Skeletal muscle satellite cell (primary cell): ENCODE results near the gene SNRPA. TPM values are rescaled to one million over a fixed set of nuclear protein-coding genes. Genes with fewer than 3 reads are reported as not detected.

Experiments used
- H3K27me3 ChIP-seq: 2 replicates; pipeline ENCODE4 v1.7.0; 2013; ENCODE audit warnings: low read length; ENCODE audit not compliant: control insufficient read depth, insufficient read depth
- H3K36me3 ChIP-seq: 2 replicates; pipeline ENCODE4 v1.7.0; 2013; ENCODE audit warnings: mild to moderate bottlenecking, control low read depth, low read length; ENCODE audit not compliant: insufficient read depth
- H3K4me1 ChIP-seq: 2 replicates; pipeline ENCODE4 v1.7.0; 2013; ENCODE audit warnings: low read length; ENCODE audit not compliant: control insufficient read depth, insufficient read depth
- H3K4me2 ChIP-seq: 2 replicates; pipeline ENCODE4 v1.7.0; 2013; ENCODE audit warnings: mild to moderate bottlenecking, low read length
- H3K4me3 ChIP-seq: 2 replicates; pipeline ENCODE4 v1.7.0; 2013; ENCODE audit warnings: low read length
- H3K9ac ChIP-seq: 2 replicates; pipeline ENCODE4 v1.7.0; 2013; ENCODE audit warnings: mild to moderate bottlenecking, low read depth, low read length, moderate library complexity
- H3K9me3 ChIP-seq: replicated peaks from 2 replicates; pipeline ENCODE4 v1.7.0; 2013; ENCODE audit warnings: mild to moderate bottlenecking, control low read depth, low read length
- total RNA-seq: library from RNA; depleted of rRNA; stranded (reverse); fragments of >200 nt; gene quantifications from 2 replicates; pipeline ENCODE4 v1.2.3, GENCODE V29; 2012; rRNA removed

The SNRPA gene
- total RNA-seq: 35.7 and 46.7 TPM in 2 replicates

DNA sequence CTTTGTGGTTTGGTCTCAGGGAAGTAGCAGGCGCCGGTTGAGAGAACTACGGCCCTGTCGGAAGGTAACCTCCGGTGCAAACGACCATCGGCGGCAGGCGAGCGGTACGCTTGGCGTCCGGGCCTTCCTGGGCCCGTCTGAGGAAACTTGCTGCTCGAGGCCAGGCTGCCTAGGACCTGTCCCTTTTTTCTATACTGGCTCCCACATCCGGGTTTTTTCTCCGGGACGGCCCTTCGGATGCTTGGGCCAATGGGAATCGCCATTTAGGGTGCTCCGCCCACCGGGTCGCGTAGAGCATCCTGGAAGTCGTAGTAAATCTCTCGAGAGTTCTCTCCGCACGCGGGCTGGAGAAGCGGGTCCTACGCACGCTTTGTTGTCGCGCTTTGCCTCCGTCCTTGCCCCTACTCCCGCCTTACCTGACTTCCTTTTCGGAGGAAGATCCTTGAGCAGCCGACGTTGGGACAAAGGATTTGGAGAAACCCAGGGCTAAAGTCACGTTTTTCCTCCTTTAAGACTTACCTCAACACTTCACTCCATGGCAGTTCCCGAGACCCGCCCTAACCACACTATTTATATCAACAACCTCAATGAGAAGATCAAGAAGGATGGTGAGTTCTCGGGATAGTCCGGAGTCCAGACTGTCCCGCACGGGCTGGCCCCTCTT lies at the start of gene SNRPA:
Gene SNRPA, plus strand, starts transcription at position 330 of the 664 bp plus-strand sequence. Its CDS starts 206 bp downstream, at position 536.
- Histone ChIP-seq H3K27me3 (no peaks in the 10 kb centered on the region), H3K4me1 (peaks cover 29% of the 10 kb centered on the region)

DNA sequence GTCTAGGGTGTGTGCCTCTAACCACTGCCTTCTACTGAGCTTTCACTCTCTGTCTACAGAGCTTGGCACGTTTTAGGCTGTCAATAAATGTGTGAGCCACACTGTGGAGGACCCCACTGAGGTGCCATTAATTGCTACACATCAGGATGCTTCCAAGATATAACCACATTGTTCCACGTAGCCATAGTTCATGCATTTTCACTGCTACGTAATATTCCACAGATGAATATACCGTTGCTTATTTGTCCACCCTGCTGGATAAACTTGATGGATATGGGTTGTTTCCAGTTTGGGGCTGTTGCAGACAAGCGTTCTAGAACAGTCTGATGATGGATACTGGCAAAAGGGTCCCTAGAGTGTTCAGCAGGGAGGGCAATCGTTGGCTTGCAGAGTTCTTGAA lies 49.2 kb upstream of the SNRPA start:
- Histone ChIP-seq H3K4me1 (no peaks in the 10 kb centered on the region), H3K36me3 (peaks cover 29% of the 10 kb centered on the region), H3K4me2 (no peak overlapping the region), H3K27me3 (no peaks in the 10 kb centered on the region), H3K4me3 (no peak overlapping the region), H3K9me3 (no peaks in the 10 kb centered on the region), H3K9ac (no peak overlapping the region)

More for the DNA sequence above, at the start of gene SNRPA:
- peak within 1 kb of the TSS; percentile 96 for H3K9ac ChIP-seq
- peak within 1 kb of the TSS; percentile 99 for H3K4me2 ChIP-seq
- H3K9me3 ChIP-seq: no peaks in the 10 kb centered on the region
- peak within 1 kb of the TSS; percentile 90 for H3K4me3 ChIP-seq
- peaks cover 23% of the 10 kb centered on the region for H3K36me3 ChIP-seq

DNA sequence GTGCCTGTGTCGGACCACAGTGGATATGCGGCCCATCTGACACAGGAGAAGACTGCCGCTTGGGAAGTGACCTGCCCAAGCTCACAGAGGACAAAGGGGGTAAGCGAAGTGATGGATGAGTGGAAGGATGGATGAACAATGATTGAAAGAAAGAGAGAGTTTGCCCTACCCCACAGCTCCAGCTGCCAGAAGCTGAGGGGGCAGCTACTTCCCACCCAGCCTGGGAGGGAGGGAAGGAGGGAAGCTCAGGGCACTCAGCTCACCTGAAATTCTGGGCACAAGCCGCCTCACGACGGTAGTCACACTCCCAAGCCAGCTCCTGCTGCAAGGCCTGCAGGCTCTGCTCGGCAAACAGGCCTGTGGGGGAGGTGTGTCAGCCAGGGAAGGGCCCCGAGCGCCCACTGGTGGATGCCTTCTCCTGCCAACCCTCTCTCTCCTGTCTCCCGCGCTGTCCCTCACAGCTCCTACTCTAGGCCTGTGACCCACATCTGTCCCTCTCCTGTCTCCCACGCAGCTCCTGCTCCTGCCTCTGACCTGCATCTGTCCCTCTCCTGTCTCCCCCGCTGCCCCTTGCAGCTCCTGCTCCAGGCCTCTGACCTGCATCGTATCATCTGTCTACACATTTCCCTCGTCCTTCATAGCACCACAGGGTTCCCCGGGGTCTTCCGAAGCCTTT lies 48.5 kb upstream of the SNRPA start:
- Histone ChIP-seq H3K27me3 (no peaks in the 10 kb centered on the region), H3K4me3 (no peak overlapping the region), H3K4me1 (no peaks in the 10 kb centered on the region), H3K9ac (no peak overlapping the region), H3K4me2 (no peak overlapping the region), H3K36me3 (peaks cover 29% of the 10 kb centered on the region), H3K9me3 (no peaks in the 10 kb centered on the region)

DNA sequence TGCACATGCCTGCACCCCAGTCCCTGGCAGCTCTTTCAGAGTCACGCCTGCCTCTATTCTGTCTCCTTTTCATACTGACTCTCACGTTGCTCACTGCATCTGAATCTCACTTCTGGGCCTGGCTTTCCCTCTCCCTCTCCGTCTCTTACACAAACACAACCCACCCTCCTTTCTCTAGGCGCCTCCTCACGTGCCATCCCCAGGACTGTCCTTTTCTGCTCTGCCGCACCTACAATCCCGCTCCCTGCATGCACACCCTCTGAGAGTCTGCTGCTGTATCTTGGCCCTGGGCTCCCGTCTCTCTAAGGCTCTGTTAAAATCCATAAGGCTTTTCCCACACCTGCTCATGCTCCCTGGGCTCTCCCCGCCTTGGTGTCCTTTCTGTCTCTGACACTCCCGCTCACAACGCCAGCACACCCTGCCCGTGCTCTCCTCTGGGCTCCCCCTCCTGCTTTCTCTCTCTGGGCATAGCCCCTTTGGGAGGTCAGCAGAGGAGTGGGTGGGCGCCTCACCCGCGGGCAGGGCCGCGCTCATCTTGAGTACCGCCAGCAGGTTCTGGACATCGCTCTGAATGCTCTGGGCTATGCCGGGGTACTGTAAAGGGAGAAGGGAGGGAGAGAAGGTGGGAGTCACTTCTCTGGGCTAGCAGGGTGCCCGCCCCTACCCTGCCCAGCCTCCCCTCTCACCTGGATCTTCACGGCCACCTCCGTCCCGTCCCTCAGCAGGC lies 47.8 kb upstream of the SNRPA start:
- Histone ChIP-seq H3K36me3 (peaks cover 29% of the 10 kb centered on the region), H3K9me3 (no peaks in the 10 kb centered on the region), H3K4me2 (no peak overlapping the region), H3K4me1 (no peaks in the 10 kb centered on the region), H3K9ac (no peak overlapping the region), H3K27me3 (no peaks in the 10 kb centered on the region), H3K4me3 (no peak overlapping the region)

DNA sequence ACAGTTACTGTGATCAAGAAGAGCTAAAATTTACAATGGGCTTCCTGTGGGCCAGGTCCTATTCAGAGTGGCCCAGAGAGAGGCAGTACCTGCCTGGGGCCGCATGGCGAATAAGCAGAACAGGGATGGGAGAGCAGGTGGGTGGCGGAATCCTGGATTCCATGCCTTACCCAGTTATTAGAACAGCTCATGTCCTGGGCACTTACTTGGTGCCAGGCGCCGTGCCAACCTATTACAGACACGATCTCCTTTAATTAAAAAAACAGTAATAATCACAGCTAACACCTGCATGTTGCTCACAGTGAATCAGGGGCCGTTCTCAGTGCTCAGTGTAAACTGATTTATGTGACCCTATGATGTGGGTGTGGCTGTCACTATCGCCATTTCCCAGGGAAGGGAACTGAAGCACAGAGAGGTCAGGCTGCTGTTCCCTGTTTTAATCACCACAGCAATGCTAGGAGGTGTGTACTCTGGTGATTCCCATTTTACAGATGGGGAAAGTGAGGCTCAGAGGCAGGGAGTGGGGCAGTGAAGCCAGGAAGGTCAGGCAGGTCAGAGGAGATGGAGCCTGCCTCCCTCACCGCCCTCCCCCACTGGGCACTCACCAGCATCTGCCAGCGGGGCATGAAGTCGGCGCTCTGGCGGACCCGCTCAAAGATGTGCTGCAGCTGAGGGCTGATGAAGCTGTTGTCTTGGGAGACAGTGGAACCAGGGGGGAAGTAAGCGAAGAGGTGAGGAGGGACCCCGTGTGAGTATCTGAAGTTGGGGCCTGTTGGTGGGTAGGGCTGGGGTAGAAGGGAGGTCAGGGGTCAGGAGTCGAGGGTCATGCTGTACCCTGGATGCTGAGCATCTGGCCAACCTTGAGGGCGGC lies 46.3 kb upstream of the SNRPA start:
- no peak overlapping the region for H3K9ac ChIP-seq
- H3K4me3 ChIP-seq: no peak overlapping the region
- no peaks in the 10 kb centered on the region for H3K9me3 ChIP-seq
- no peaks in the 10 kb centered on the region for H3K4me1 ChIP-seq
- H3K27me3 ChIP-seq: no peaks in the 10 kb centered on the region
- no peak overlapping the region for H3K4me2 ChIP-seq
- peaks cover 33% of the 10 kb centered on the region for H3K36me3 ChIP-seq

DNA sequence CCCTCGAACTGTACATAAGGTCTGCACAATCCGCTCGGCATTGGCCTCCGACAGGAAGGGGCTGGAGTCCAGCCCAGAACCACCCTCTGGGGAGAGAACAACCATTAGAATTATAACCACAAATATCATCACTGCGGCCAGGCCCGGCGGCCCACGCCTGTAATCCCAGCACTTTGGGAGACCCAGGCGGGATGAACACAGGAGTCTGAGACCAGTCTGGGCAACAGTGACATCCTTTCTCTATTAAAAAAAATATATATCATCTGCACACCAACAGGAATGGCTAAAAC lies 45.7 kb upstream of the SNRPA start:
- H3K9ac ChIP-seq: no peak overlapping the region
- no peaks in the 10 kb centered on the region for H3K4me1 ChIP-seq
- H3K4me3 ChIP-seq: no peak overlapping the region
- no peak overlapping the region for H3K4me2 ChIP-seq
- H3K27me3 ChIP-seq: no peaks in the 10 kb centered on the region
- no peaks in the 10 kb centered on the region for H3K9me3 ChIP-seq
- peaks cover 33% of the 10 kb centered on the region for H3K36me3 ChIP-seq

DNA sequence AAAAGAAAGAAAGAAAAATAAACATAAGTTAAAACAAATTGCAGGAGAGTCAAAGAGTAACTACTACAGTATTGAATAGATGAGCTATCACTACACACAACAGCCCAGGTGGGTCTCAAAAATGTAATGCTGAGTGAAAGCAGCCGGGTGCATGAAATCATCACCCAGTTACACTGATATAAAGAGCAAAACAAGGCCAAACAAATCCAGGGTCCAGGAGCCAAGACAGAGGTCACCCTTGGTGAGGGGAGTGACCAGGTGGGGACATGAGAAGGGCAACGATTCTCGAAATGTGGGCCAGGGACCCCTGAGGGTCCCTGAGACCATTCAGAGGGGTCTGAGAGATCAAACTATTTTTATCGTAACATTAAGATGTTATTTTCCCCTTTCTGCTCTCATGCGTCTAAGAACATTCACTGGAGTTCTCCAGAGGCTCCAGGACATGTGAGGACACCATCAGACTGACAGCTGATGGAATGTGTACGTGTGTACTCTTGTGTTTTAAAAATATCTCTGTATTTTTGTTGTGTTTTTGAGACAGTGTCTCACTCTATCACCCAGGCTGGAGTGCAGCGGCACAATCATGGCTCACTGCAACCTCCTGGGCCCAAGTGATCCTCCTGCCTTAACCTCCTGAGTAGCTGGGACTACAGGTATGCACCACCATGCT lies 44.9 kb upstream of the SNRPA start:
- Histone ChIP-seq H3K9me3 (no peaks in the 10 kb centered on the region), H3K4me2 (no peak overlapping the region), H3K27me3 (no peaks in the 10 kb centered on the region), H3K4me3 (no peak overlapping the region), H3K4me1 (no peaks in the 10 kb centered on the region), H3K9ac (no peak overlapping the region), H3K36me3 (peaks cover 33% of the 10 kb centered on the region)

DNA sequence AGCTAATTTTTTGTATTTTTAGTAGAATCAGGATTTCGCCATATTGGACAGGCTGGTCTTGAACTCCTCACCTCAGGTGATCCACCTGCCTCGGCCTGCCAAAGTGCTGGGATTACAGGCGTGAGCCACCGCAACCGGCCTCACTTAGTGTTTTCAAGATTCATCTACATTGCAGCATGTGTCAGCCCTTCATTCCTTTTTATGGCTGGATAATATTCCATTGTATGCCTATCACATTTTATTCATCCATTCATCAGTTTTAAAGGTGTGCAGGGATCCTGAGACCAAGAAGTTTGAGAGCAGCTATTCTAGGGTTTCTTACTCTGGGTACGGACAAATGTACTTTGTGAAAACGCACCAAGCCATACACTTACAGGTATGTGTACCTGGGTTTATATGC lies 43.4 kb upstream of the SNRPA start:
- no peak overlapping the region for H3K4me2 ChIP-seq
- H3K36me3 ChIP-seq: peaks cover 21% of the 10 kb centered on the region
- no peaks in the 10 kb centered on the region for H3K9me3 ChIP-seq
- H3K27me3 ChIP-seq: no peaks in the 10 kb centered on the region
- H3K4me3 ChIP-seq: no peak overlapping the region
- H3K9ac ChIP-seq: no peak overlapping the region
- no peaks in the 10 kb centered on the region for H3K4me1 ChIP-seq

DNA sequence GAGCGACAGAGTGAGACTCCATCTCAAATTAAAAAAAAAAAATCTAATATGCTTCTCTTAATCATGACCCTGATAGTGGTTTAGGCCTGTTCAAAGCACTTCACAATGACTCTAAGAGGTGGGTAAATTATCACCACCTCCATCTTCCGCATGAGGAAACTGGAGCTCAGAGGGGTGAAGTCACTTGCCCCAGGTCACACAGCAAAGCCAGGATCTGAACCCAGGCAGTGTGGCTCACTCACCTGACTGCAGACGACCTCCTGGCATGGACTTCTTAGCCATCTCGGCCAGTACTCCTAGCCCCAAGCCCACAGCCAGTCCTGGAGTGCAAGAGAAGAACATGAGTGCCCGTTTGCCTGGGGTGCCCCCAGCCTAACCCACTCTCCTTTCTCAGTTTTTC lies 41.2 kb upstream of the SNRPA start:
- Histone ChIP-seq H3K27me3 (no peaks in the 10 kb centered on the region), H3K9ac (no peak overlapping the region), H3K9me3 (no peaks in the 10 kb centered on the region), H3K36me3 (peaks cover 8% of the 10 kb centered on the region), H3K4me3 (no peak overlapping the region), H3K4me1 (peaks cover 8% of the 10 kb centered on the region), H3K4me2 (no peak overlapping the region)

DNA sequence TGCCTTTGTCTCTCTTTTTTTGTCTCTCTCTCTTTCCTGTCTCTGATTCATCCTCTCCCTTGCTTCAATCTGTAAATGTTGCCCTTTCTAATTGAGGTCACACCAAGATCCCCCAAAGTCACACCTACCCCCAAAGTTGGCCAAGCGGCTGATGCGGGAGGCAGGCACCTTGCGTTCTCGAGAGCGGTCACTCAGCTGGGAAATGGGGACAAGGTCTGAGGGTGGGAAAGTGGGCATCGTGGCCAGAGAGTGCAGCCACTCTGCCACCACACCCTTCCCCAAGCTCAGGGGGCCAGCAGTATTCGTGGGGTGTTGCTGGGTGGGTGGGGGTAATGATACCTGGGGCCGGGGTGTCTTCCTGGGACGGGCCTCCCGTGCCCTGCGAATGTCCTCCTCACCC lies 37.1 kb upstream of the SNRPA start:
- H3K9me3 ChIP-seq: no peaks in the 10 kb centered on the region
- H3K4me3 ChIP-seq: no peak overlapping the region
- peaks cover 4% of the 10 kb centered on the region for H3K36me3 ChIP-seq
- H3K4me2 ChIP-seq: peak overlapping the region; percentile 77
- peaks cover 28% of the 10 kb centered on the region for H3K4me1 ChIP-seq
- no peaks in the 10 kb centered on the region for H3K27me3 ChIP-seq
- peak overlapping the region; percentile 76 for H3K9ac ChIP-seq
